HG03039 (cell line): ENCODE measurements around the gene ZNF277.

Experiments used
- ATAC-seq: cut with Tn5 transposase; IDR thresholded peaks from one replicate; pipeline ENCODE4 v1.9.1; 2021; ENCODE audit warnings: mild to moderate bottlenecking, moderate library complexity; ENCODE audit not compliant: unreplicated experiment

ZNF277 gene

GRCh38 chr7:112338786-112339185 is 132.3 kb downstream of the ZNF277 start:
- ATAC-seq = no peak

- ATAC-seq = no peak
Measured at GRCh38 chr7:112341464-112341863, 135.0 kb downstream of the ZNF277 start.

GRCh38 chr7:112346381-112347060 is 140.0 kb downstream of the ZNF277 start:
- ATAC-seq = no peak

- no peak for ATAC-seq
Measured at GRCh38 chr7:112347088-112347487, 140.6 kb downstream of the ZNF277 start.

GRCh38 chr7:112350585-112350984 is 144.1 kb downstream of the ZNF277 start:
- ATAC-seq = no peak

- ATAC-seq = no peak
Measured at GRCh38 chr7:112356596-112356995, 150.1 kb downstream of the ZNF277 start.

GRCh38 chr7:112357136-112357535 is 150.6 kb downstream of the ZNF277 start:
- ATAC-seq = no peak

GRCh38 chr7:112358513-112358912 is 152.0 kb downstream of the ZNF277 start:
- ATAC-seq = no peak

GRCh38 chr7:112359086-112359485 is 152.6 kb downstream of the ZNF277 start:
- no peak for ATAC-seq

GRCh38 chr7:112360681-112361080 is 154.2 kb downstream of the ZNF277 start:
- no peak for ATAC-seq

- no peak for ATAC-seq
Measured at GRCh38 chr7:112361154-112361553, 154.7 kb downstream of the ZNF277 start.

- no peak for ATAC-seq
Measured at GRCh38 chr7:112362053-112362650, 155.7 kb downstream of the ZNF277 start.

- no peak for ATAC-seq
Measured at GRCh38 chr7:112362731-112363131, 156.2 kb downstream of the ZNF277 start.

- no peak for ATAC-seq
Measured at GRCh38 chr7:112364388-112364787, 157.9 kb downstream of the ZNF277 start.

GRCh38 chr7:112365551-112365950 is 159.1 kb downstream of the ZNF277 start:
- no peak for ATAC-seq

- no peak for ATAC-seq
Measured at GRCh38 chr7:112366886-112367285, 160.4 kb downstream of the ZNF277 start.

- no peak for ATAC-seq
Measured at GRCh38 chr7:112370436-112370835, 163.9 kb downstream of the ZNF277 start.

- ATAC-seq = no peak
Measured at GRCh38 chr7:112371701-112372100, 165.2 kb downstream of the ZNF277 start.

GRCh38 chr7:112372101-112372500 is 165.6 kb downstream of the ZNF277 start:
- ATAC-seq = no peak

GRCh38 chr7:112377593-112377992 is 171.1 kb downstream of the ZNF277 start:
- ATAC-seq = no peak

- no peak for ATAC-seq
Measured at GRCh38 chr7:112381311-112382091, 175.0 kb downstream of the ZNF277 start.
